KMS-11 (cell line): ENCODE measurements around the gene STXBP3.

Source experiments
- H2AFZ ChIP-seq: fragments of 200-600 bp; sonication (generic); 2 replicates; pipeline ENCODE4 v1.6.1; 2016; ENCODE audit warnings: antibody characterized with exemption, mixed run types, low read depth
- H3K27ac ChIP-seq: fragments of 200-600 bp; sonication (generic); 2 replicates; pipeline ENCODE4 v1.6.1; 2016; ENCODE audit warnings: mild to moderate bottlenecking, mixed run types
- H3K27me3 ChIP-seq: fragments of 200-600 bp; sonication (generic); 2 replicates; pipeline ENCODE4 v1.6.1; 2017; ENCODE audit warnings: mild to moderate bottlenecking, low read depth, mixed run types, moderate library complexity; ENCODE audit not compliant: insufficient read depth
- H3K36me3 ChIP-seq: fragments of 200-600 bp; sonication (generic); 2 replicates; pipeline ENCODE4 v1.6.1; 2017; ENCODE audit warnings: mild to moderate bottlenecking, mixed run types; ENCODE audit not compliant: insufficient read depth
- H3K4me1 ChIP-seq: fragments of 200-600 bp; sonication (generic); 2 replicates; pipeline ENCODE4 v1.6.1; 2016; ENCODE audit warnings: mild to moderate bottlenecking, low read depth, mixed run types; ENCODE audit not compliant: poor library complexity, severe bottlenecking
- H3K4me2 ChIP-seq: fragments of 200-600 bp; sonication (generic); 2 replicates; pipeline ENCODE4 v1.7.0; 2016; ENCODE audit warnings: mild to moderate bottlenecking, mixed run types
- H3K4me3 ChIP-seq: fragments of 200-600 bp; sonication (generic); IDR thresholded peaks from 2 replicates; pipeline ENCODE4 v1.6.1; 2017; ENCODE audit warnings: low read depth, low read length, mixed read lengths; ENCODE audit not compliant: insufficient read depth
- H3K79me2 ChIP-seq: fragments of 200-600 bp; sonication (generic); 2 replicates; pipeline ENCODE4 v1.6.1; 2016; ENCODE audit warnings: low read depth, mixed run types; ENCODE audit not compliant: insufficient read depth
- H3K9ac ChIP-seq: fragments of 200-600 bp; sonication (generic); 2 replicates; pipeline ENCODE4 v1.6.1; 2016; ENCODE audit warnings: mild to moderate bottlenecking, mixed run types
- H4K20me1 ChIP-seq: fragments of 200-600 bp; sonication (generic); 2 replicates; pipeline ENCODE4 v1.6.1; 2016; ENCODE audit warnings: mild to moderate bottlenecking, mixed run types; ENCODE audit not compliant: insufficient read depth
- CTCF ChIP-seq: fragments of 200-600 bp; sonication (generic); conservative IDR thresholded peaks from 2 replicates; pipeline ENCODE4 v1.6.1; 2017; ENCODE audit warnings: low read depth, mild to moderate bottlenecking, antibody characterized with exemption, low read length, moderate library complexity, mixed read lengths

Gene STXBP3

GRCh38 chr1:108792420-108792819 is 45.9 kb downstream of the STXBP3 start:
- Histone ChIP-seq H3K36me3 (no peaks in the 10 kb centered on the region), H3K4me2 (no peak overlapping the region), H3K4me3 (no peak overlapping the region), H3K9ac (no peak overlapping the region), H4K20me1 (no peaks in the 10 kb centered on the region), H3K79me2 (no peaks in the 10 kb centered on the region), H3K27ac (no peak overlapping the region), H3K27me3 (no peaks in the 10 kb centered on the region), H2AFZ (no peak overlapping the region), H3K4me1 (no peaks in the 10 kb centered on the region)
- no peak for TF ChIP-seq CTCF

- TF ChIP-seq CTCF = no peak
- Histone ChIP-seq H3K4me3 (no peak overlapping the region), H2AFZ (no peak overlapping the region), H3K27ac (no peak overlapping the region), H3K4me1 (no peaks in the 10 kb centered on the region), H4K20me1 (no peaks in the 10 kb centered on the region), H3K79me2 (no peaks in the 10 kb centered on the region), H3K4me2 (no peak overlapping the region), H3K9ac (no peak overlapping the region), H3K36me3 (no peaks in the 10 kb centered on the region), H3K27me3 (no peaks in the 10 kb centered on the region)
These were observed 52.5 kb downstream of the STXBP3 start for GRCh38 chr1:108799001-108799400.

GRCh38 chr1:108801101-108801500 is 54.6 kb downstream of the STXBP3 start:
- H3K27me3 ChIP-seq = no peaks in the 10 kb centered on the region
- no peak overlapping the region for H3K9ac ChIP-seq
- no peaks in the 10 kb centered on the region for H3K4me1 ChIP-seq
- no peaks in the 10 kb centered on the region for H3K36me3 ChIP-seq
- H4K20me1 ChIP-seq = no peaks in the 10 kb centered on the region
- no peak overlapping the region for H3K4me2 ChIP-seq
- TF ChIP-seq CTCF = no peak
- H3K27ac ChIP-seq = no peak overlapping the region
- H2AFZ ChIP-seq = no peak overlapping the region
- H3K79me2 ChIP-seq = no peaks in the 10 kb centered on the region
- no peak overlapping the region for H3K4me3 ChIP-seq

- Histone ChIP-seq H3K27me3 (no peaks in the 10 kb centered on the region), H3K27ac (no peak overlapping the region), H3K79me2 (no peaks in the 10 kb centered on the region), H3K4me1 (no peaks in the 10 kb centered on the region), H3K4me3 (no peak overlapping the region), H4K20me1 (no peaks in the 10 kb centered on the region), H3K9ac (no peak overlapping the region), H2AFZ (no peak overlapping the region), H3K36me3 (no peaks in the 10 kb centered on the region), H3K4me2 (no peak overlapping the region)
- TF ChIP-seq CTCF = no peak
These were observed 57.1 kb downstream of the STXBP3 start for GRCh38 chr1:108803548-108803947.

- H2AFZ ChIP-seq = no peak overlapping the region
- H3K79me2 ChIP-seq = no peaks in the 10 kb centered on the region
- no peak overlapping the region for H3K4me2 ChIP-seq
- no peak overlapping the region for H3K27ac ChIP-seq
- TF ChIP-seq CTCF = no peak
- no peak overlapping the region for H3K4me3 ChIP-seq
- H3K36me3 ChIP-seq = no peaks in the 10 kb centered on the region
- no peaks in the 10 kb centered on the region for H3K4me1 ChIP-seq
- no peak overlapping the region for H3K9ac ChIP-seq
- H3K27me3 ChIP-seq = no peaks in the 10 kb centered on the region
- no peaks in the 10 kb centered on the region for H4K20me1 ChIP-seq
These were observed 62.0 kb downstream of the STXBP3 start for GRCh38 chr1:108808438-108808837.
